ENCODE data around the gene RNF114.

DNA sequence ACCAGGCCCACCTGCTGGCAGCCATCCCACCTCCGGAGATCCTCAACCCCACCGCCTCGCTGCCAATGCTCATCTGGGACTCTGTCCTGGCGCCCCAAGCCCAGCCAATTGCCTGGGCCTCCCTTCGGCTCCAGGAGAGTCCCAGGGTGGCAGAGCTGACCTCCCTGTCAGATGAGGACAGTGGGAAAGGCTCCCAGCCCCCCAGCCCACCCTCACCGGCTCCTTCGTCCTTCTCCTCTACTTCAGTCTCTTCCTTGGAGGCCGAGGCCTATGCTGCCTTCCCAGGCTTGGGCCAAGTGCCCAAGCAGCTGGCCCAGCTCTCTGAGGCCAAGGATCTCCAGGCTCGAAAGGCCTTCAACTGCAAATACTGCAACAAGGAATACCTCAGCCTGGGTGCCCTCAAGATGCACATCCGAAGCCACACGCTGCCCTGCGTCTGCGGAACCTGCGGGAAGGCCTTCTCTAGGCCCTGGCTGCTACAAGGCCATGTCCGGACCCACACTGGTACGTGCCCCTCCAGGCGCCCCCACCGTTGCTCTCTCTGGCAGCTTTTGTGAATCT, 47.7 kb downstream of the RNF114 start:
- TF ChIP-seq, protein P1, sequence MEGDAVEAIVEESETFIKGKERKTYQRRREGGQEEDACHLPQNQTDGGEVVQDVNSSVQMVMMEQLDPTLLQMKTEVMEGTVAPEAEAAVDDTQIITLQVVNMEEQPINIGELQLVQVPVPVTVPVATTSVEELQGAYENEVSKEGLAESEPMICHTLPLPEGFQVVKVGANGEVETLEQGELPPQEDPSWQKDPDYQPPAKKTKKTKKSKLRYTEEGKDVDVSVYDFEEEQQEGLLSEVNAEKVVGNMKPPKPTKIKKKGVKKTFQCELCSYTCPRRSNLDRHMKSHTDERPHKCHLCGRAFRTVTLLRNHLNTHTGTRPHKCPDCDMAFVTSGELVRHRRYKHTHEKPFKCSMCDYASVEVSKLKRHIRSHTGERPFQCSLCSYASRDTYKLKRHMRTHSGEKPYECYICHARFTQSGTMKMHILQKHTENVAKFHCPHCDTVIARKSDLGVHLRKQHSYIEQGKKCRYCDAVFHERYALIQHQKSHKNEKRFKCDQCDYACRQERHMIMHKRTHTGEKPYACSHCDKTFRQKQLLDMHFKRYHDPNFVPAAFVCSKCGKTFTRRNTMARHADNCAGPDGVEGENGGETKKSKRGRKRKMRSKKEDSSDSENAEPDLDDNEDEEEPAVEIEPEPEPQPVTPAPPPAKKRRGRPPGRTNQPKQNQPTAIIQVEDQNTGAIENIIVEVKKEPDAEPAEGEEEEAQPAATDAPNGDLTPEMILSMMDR (IDR thresholded peaks at IDR 0.05; ENCODE audit: poor library complexity): no peak
- TF ChIP-seq EZH2 (IDR thresholded peaks at IDR 0.05; ENCODE audit: borderline replicate concordance): no peak
